Measurements from ENCODE around the gene NT5C1A.

NT5C1A gene

DNA sequence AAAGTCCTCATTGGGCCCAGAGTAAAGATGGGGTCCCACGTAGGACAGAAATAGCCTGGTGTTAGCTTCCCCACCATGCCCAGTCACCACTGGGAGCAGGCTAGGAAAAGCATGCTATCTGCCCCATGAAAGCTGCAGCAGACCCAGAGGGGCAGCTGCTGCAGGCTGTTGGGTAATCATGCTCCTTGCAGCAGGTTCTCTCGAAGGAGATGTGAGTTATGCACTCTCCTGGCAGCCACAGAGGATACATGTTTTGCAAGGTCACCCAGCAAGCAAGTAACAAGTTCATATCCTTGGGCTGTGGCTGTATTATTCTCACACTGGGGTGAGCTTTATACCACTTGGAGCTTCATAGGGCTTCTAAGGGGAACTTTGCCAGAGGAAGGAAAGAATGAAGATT is 23.4 kb downstream of the NT5C1A start:
- Histone ChIP-seq H3K9me3 (ENCODE audit: insufficient read depth, low read length) (no peaks in the 10 kb centered on the region), H3K4me3 (ENCODE audit: low read length) (no peak overlapping the region), H3K4me2 (ENCODE audit: low read length) (no peak overlapping the region), H3K36me3 (replicated peaks; ENCODE audit: low read depth, low read length) (no peaks in the 10 kb centered on the region), H3K4me1 (ENCODE audit: low read length) (no peaks in the 10 kb centered on the region), H3K27me3 (ENCODE audit: low read depth, low read length) (no peaks in the 10 kb centered on the region), H3K9ac (ENCODE audit: low read length) (no peak overlapping the region), H3K27ac (ENCODE audit: low read length) (no peak overlapping the region), H4K20me1 (ENCODE audit: insufficient read depth, low read length) (no peaks in the 10 kb centered on the region), H3K79me2 (ENCODE audit: low read length) (no peaks in the 10 kb centered on the region), H2AFZ (ENCODE audit: low read depth, low read length) (no peak overlapping the region)
- no peak for TF ChIP-seq EZH2phosphoT487 (IDR thresholded peaks at IDR 0.05; ENCODE audit: low read depth)
- TF ChIP-seq CTCF (IDR thresholded peaks at IDR 0.05; ENCODE audit: low read depth, low read length): no peak

DNA sequence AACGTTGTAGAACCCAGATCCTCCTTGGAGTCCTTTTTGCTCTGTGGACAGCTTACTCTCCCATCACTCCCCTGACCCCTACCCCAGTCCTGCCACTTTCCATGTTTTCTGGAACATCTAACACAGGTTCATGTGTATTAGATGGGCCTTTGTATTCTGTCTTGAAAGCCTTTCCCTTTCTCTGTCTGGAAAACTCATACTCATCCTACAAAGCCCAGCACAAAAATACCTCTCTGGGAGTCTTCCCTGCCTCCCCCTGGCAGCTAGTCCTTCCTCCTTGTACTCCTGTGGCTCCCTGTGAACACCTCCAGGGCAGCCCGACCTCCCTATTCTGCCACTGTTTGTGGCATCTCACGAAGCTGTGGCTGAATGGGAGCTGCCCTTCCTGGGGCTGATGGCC is 24.7 kb downstream of the NT5C1A start:
- Histone ChIP-seq H3K36me3 (replicated peaks; ENCODE audit: low read depth, low read length) (no peaks in the 10 kb centered on the region), H3K27ac (ENCODE audit: low read length) (no peak overlapping the region), H3K9me3 (ENCODE audit: insufficient read depth, low read length) (no peaks in the 10 kb centered on the region), H4K20me1 (ENCODE audit: insufficient read depth, low read length) (no peaks in the 10 kb centered on the region), H3K4me3 (ENCODE audit: low read length) (no peak overlapping the region), H3K27me3 (ENCODE audit: low read depth, low read length) (no peaks in the 10 kb centered on the region), H3K4me2 (ENCODE audit: low read length) (no peak overlapping the region), H3K9ac (ENCODE audit: low read length) (no peak overlapping the region), H2AFZ (ENCODE audit: low read depth, low read length) (no peak overlapping the region), H3K4me1 (ENCODE audit: low read length) (no peaks in the 10 kb centered on the region), H3K79me2 (ENCODE audit: low read length) (no peaks in the 10 kb centered on the region)
- TF ChIP-seq EZH2phosphoT487 (IDR thresholded peaks at IDR 0.05; ENCODE audit: low read depth): no peak
- TF ChIP-seq CTCF (IDR thresholded peaks at IDR 0.05; ENCODE audit: low read depth, low read length): no peak

GRCh38 chr1:39646232-39647081 is 25.4 kb downstream of the NT5C1A start:
- H3K36me3 ChIP-seq (replicated peaks; ENCODE audit: low read depth, low read length): no peaks in the 10 kb centered on the region
- no peak overlapping the region for H3K4me2 ChIP-seq (ENCODE audit: low read length)
- no peak overlapping the region for H3K4me3 ChIP-seq (ENCODE audit: low read length)
- H3K27ac ChIP-seq (ENCODE audit: low read length): no peak overlapping the region
- TF ChIP-seq CTCF (IDR thresholded peaks at IDR 0.05; ENCODE audit: low read depth, low read length) (no peak), EZH2phosphoT487 (IDR thresholded peaks at IDR 0.05; ENCODE audit: low read depth) (no peak)
- H3K9ac ChIP-seq (ENCODE audit: low read length): no peak overlapping the region
- no peaks in the 10 kb centered on the region for H3K27me3 ChIP-seq (ENCODE audit: low read depth, low read length)
- no peaks in the 10 kb centered on the region for H4K20me1 ChIP-seq (ENCODE audit: insufficient read depth, low read length)
- no peaks in the 10 kb centered on the region for H3K9me3 ChIP-seq (ENCODE audit: insufficient read depth, low read length)
- H3K79me2 ChIP-seq (ENCODE audit: low read length): no peaks in the 10 kb centered on the region
- no peaks in the 10 kb centered on the region for H3K4me1 ChIP-seq (ENCODE audit: low read length)
- no peak overlapping the region for H2AFZ ChIP-seq (ENCODE audit: low read depth, low read length)

DNA sequence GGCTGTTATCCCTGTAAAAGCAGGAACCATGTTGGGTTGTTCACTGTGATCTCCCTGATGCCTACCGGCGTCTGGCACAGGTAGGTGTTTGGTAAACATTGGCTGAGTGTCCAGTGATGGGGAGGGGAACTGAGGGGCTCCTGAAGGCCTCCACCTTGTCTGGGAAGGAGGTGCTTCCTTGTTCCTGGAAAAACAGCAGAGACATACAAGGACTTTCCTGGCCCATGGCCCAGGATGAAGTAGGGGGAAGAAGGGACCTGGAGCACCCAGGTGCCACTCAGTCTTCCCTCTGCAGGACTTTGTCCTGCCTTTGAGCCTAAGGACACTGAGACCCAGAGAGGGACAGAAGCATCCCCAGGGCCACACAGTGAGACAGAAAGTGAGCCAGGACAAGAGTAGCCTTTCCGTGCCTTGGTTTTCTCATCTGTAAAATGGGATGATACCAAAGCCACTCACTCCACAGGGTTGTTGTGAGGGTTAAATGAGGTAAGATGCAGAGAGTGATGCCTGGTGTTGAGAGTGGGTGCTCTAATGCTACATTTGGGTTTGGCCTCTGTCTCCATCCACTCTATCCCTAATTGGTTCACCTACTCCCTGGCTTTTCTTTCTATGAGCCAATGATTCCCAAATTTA is 26.4 kb downstream of the NT5C1A start:
- H3K9ac ChIP-seq (ENCODE audit: low read length): no peak overlapping the region
- H3K27me3 ChIP-seq (ENCODE audit: low read depth, low read length): no peaks in the 10 kb centered on the region
- no peak overlapping the region for H2AFZ ChIP-seq (ENCODE audit: low read depth, low read length)
- H3K27ac ChIP-seq (ENCODE audit: low read length): no peak overlapping the region
- H3K36me3 ChIP-seq (replicated peaks; ENCODE audit: low read depth, low read length): no peaks in the 10 kb centered on the region
- H3K9me3 ChIP-seq (ENCODE audit: insufficient read depth, low read length): no peaks in the 10 kb centered on the region
- TF ChIP-seq CTCF (IDR thresholded peaks at IDR 0.05; ENCODE audit: low read depth, low read length): no peak
- no peak for TF ChIP-seq EZH2phosphoT487 (IDR thresholded peaks at IDR 0.05; ENCODE audit: low read depth)
- no peaks in the 10 kb centered on the region for H3K4me1 ChIP-seq (ENCODE audit: low read length)
- H3K79me2 ChIP-seq (ENCODE audit: low read length): no peaks in the 10 kb centered on the region
- H4K20me1 ChIP-seq (ENCODE audit: insufficient read depth, low read length): no peaks in the 10 kb centered on the region
- H3K4me3 ChIP-seq (ENCODE audit: low read length): no peak overlapping the region
- H3K4me2 ChIP-seq (ENCODE audit: low read length): no peak overlapping the region
